Stomach smooth muscle (tissue), 2 donors: ENCODE results near the gene RPL39L.
"Not testable (repeated sequence)": the region's sequence is repeated elsewhere in the genome, so short reads cannot be mapped to it uniquely, and the experiment has no call there.

Experiments used
- H3K27ac ChIP-seq: one replicate; pipeline ENCODE4 v1.7.0; 2013; ENCODE audit warnings: mild to moderate bottlenecking, low read length, inconsistent platforms
- H3K27me3 ChIP-seq, 2 donors: one replicate each; pipeline ENCODE4 v1.7.0; 2013; ENCODE audit warnings: low read length in 2 of 2; ENCODE audit not compliant: insufficient read depth in 2 of 2, control insufficient read depth in 1 of 2
- H3K36me3 ChIP-seq, 2 donors: one replicate each; pipeline ENCODE4 v1.7.0; 2013; ENCODE audit warnings: low read length in 2 of 2; ENCODE audit not compliant: control insufficient read depth in 2 of 2, insufficient read depth in 2 of 2
- H3K4me1 ChIP-seq: one replicate; pipeline ENCODE4 v1.7.0; 2013; ENCODE audit warnings: low read length; ENCODE audit not compliant: control insufficient read depth, insufficient read depth
- H3K4me3 ChIP-seq, 2 donors: one replicate each; pipeline ENCODE4 v1.7.0; 2013; ENCODE audit warnings: low read length in 2 of 2
- H3K9ac ChIP-seq, 2 donors: one replicate each; pipeline ENCODE4 v1.7.0; 2013; ENCODE audit warnings: low read length in 2 of 2, mild to moderate bottlenecking in 1 of 2
- H3K9me3 ChIP-seq, 2 donors: one replicate each; pipeline ENCODE4 v1.7.0; 2013; ENCODE audit warnings: low read length in 2 of 2; ENCODE audit not compliant: control insufficient read depth in 2 of 2
- donor health status: healthy.
- donor health status: Pancreatic carcinoma.

Gene RPL39L

DNA sequence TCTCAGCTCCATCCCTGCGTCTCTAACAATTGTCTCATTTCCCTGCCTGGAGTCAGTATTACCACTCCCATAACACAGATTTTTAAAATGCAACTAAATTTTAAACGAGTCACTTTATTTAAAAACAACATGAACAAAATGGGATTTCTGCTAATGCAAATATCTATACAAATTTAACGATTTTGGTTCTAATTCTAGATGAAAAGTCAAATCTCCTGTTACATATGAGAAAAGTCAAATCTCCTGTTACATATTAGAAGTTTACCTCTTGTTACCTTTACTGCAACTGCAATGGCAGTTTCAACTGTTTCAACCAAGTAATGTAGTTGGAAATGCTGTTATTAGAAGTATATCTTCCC, 578 bp upstream of the RPL39L start:
- Histone ChIP-seq H3K4me1 (peaks cover 6% of the 10 kb centered on the region), H3K27me3 (no peaks in the 10 kb centered on the region), H3K9me3 (no peaks in the 10 kb centered on the region), H3K36me3 (peaks cover 0 to 3% of the 10 kb centered on the region in 2 donors), H3K9ac (peak overlapping the region; percentile 62 to 74), H3K4me3 (peak overlapping the region; percentile 65 to 87), H3K27ac (peak overlapping the region; percentile 31)

DNA sequence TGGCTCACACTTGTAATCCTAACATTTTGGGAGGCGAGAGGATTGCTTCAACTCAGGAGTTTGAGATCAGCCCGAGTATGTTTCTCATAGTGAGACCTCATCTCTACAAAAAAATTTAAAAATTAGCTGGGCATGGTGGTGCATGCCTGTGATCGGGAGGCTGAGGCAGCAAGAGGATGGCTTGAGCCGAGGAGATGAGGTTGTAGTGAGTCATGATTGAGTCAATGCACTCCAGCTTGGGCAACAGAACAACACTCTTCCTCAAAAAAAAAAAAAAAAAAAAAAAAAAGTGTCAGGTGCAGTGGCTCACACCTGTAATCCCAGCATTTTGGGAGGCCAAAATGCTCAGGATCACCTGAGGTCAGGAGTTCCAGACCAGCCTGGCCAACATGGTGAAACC, 2.4 kb downstream of the RPL39L start:
- peaks cover 0 to 5% of the 10 kb centered on the region in 2 donors for H3K36me3 ChIP-seq
- H3K9ac ChIP-seq, result no peak overlapping the region
- no peak overlapping the region for H3K4me3 ChIP-seq
- no peaks in the 10 kb centered on the region for H3K27me3 ChIP-seq
- H3K4me1 ChIP-seq, result peaks cover 6% of the 10 kb centered on the region
- H3K9me3 ChIP-seq, result no peaks in the 10 kb centered on the region
- H3K27ac ChIP-seq, result no peak overlapping the region

DNA sequence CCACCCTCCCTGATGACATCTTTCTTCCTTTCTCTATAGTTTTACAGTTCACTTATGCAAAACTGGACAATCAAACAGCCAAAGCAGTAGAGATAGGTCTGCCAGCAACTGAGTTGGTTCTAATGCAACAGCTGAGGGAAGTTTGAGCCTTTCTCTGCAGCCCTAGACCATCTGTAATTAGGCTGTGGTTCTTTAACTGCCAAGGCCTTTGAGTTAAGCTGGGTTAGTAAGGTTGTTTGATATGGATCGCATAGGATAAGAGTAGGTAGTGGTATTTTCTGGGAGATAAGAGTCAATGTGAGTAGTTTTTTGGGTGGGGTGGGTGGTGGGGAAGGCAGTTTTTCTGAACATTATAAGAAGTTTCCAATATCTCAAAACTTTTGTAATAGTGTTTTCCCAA, 3.0 kb downstream of the RPL39L start:
- Histone ChIP-seq H3K4me3 (no peak overlapping the region), H3K9ac (no peak overlapping the region), H3K4me1 (peaks cover 6% of the 10 kb centered on the region), H3K36me3 (peaks cover 0 to 5% of the 10 kb centered on the region in 2 donors), H3K27me3 (no peaks in the 10 kb centered on the region), H3K9me3 (no peaks in the 10 kb centered on the region), H3K27ac (no peak overlapping the region)

DNA sequence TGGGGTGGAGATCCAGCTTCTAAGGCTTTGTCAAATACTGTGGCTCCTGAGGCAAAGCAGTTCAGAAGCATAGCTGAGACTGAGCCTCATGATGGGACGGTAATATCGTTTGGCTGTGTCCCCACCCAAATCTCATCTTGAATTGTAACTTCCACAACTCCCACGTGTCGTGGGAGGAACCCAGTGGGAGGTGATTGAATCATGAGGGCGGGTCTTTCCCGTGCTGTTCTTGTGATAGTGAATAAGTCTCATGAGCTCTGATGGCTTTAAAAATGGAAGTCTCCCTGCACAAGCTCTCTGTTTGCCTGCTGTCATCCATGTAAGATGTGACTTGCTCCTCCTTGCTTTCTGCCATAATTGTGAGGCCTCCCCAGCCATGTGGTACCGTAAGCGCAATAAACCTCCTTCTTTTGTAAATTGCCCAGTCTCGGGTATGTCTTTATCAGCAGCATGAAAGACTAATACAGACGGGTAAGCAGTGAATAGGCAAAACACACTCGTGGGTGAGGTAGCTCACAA, 4.1 kb downstream of the RPL39L start:
- not testable (repeated sequence) for H3K27ac ChIP-seq, H3K4me3 ChIP-seq, H3K9me3 ChIP-seq, H3K27me3 ChIP-seq, H3K4me1 ChIP-seq, H3K9ac ChIP-seq, H3K36me3 ChIP-seq

DNA sequence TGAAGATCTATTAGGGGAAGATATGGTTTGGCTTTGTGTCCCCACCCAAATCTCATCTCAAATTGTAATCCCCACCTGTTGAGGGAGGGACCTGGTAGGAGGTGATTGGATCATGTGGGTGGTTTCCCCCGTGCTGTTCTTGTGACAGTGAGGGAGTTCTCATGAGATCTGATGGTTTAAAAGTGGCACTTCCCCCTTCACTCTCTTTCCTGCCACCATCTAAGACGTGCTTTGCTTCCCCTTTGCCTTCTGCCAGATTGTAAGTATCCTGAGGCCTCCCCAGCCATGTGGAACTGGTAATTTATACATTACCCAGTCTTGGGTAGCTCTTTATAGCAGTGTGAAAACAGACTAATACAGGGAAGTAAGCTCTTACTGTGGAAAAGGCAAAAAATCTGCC, 6.1 kb downstream of the RPL39L start:
- H3K27ac ChIP-seq, H3K36me3 ChIP-seq, H3K9me3 ChIP-seq, H3K9ac ChIP-seq, H3K27me3 ChIP-seq, H3K4me3 ChIP-seq, H3K4me1 ChIP-seq: not testable (repeated sequence)

DNA sequence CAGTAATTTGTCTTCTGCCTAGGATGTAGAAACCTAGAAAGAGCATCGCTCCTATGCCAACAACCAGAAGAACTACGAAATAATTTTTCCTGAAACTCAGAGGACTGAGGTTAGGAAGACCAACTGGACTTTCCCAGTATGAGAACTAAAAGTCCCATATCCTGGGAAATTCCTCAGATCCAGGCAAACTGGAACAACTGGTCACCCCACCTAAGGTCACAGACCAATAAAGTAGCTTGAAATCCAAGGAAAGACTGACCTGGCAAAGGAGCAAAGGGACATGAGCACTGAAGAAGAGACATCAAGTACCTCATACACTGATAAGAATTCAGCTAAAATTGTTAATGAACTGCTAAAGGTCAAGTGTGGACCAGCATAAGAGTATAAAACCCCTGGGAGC, 6.6 kb downstream of the RPL39L start:
- Histone ChIP-seq H3K4me1 (no peaks in the 10 kb centered on the region), H3K27me3 (no peaks in the 10 kb centered on the region), H3K36me3 (peaks cover 0 to 5% of the 10 kb centered on the region in 2 donors)

DNA sequence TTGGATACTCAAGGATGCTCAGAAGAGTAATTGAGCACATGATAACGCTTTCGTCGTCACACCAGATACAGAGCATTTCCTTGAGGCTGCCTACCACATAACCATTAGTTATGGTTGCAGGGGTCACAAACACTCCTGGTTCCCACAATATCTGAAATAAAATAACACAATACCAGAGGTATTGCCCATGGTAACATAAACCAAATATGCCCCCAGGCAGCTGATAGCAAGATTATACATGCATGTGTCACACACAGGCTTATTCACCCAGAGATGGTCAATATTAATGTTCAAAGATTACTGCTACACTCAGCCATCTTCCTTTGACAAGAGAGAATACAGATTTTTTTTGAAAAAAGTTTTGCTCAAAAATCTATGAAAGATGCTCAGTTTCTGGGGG, 7.3 kb downstream of the RPL39L start:
- no peaks in the 10 kb centered on the region for H3K4me1 ChIP-seq
- H3K27me3 ChIP-seq, result no peaks in the 10 kb centered on the region
- no peak overlapping the region for H3K9ac ChIP-seq
- H3K4me3 ChIP-seq, result no peak overlapping the region
- H3K9me3 ChIP-seq, result no peaks in the 10 kb centered on the region
- peaks cover 0 to 5% of the 10 kb centered on the region in 2 donors for H3K36me3 ChIP-seq
- no peak overlapping the region for H3K27ac ChIP-seq

More for the DNA sequence above, 6.6 kb downstream of the RPL39L start:
- Histone ChIP-seq H3K9me3 (no peaks in the 10 kb centered on the region), H3K9ac (no peak overlapping the region), H3K4me3 (no peak overlapping the region), H3K27ac (no peak overlapping the region)

DNA sequence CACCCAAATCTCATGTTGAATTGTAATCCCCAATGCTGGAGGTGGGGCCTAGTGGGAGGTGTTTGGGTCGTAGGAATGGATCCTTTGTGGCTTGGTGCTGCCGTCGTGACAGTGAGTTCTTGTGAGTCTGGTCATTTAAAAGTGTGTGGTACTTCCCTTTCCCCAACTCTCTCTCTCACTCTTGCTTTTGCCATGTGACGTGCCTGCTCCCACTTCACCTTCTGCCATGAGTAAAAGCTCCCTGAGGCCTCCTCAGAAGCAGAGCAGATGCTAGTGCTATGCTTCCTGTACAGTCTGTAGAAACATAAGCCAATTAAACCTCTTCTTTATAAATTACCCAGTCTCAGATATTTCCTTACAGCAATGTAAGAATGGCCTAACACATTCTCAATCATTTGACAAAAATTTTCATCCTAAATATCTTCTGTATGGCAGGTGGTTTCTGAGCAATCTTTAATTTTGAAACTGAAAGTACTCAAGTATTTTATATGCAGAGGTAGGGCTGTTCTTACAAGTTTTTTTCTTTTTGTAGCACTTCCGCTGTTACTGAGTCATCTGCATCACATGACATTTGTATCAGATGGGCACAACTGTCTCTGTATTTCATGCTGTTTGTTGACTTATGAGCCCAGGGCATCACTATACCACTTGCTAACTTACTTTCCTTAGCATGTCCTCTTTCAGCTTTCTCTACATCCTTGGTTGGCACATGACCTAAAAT, 8.8 kb downstream of the RPL39L start:
- peaks cover 0 to 2% of the 10 kb centered on the region in 2 donors for H3K36me3 ChIP-seq
- no peak overlapping the region for H3K4me3 ChIP-seq
- H3K9me3 ChIP-seq, result no peaks in the 10 kb centered on the region
- H3K27ac ChIP-seq, result no peak overlapping the region
- no peaks in the 10 kb centered on the region for H3K27me3 ChIP-seq
- no peak overlapping the region for H3K9ac ChIP-seq
- no peaks in the 10 kb centered on the region for H3K4me1 ChIP-seq

DNA sequence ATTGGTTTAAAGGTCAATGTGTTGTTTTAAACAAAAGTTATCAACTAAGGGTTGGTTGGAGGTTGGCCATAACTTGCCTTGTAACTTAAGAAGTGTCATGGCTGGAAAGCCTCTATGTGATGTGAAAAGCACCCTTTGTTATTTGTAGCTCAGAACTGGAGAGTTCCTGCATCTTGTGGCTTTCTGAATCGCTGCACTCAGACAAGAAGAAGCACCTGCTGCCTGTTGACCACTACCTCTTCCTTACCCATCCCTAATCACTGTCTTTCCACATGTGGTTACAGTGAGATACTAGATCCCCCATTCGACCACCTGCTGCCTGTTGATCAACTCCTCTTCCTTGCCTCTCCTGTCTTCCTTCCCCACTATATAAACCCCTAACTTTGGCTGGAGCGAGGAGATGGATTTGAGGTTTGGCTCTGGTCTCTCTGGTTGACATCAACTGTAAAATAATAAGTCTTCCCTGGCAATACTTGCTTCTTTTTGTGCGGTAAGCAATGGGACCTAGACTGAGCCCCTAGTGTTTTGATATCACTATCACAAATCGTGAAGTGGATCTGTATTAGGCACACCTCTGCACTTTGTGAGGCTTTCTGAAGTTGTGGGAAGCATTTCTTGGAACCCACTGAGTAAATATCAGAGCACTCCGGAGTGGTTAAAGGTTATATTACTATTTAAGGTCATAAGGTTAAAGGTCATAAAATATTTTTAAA, 13.8 kb downstream of the RPL39L start:
- Histone ChIP-seq H3K36me3 (no peaks in the 10 kb centered on the region), H3K4me3 (no peak overlapping the region), H3K27me3 (no peaks in the 10 kb centered on the region), H3K4me1 (no peaks in the 10 kb centered on the region), H3K9ac (no peak overlapping the region), H3K9me3 (no peaks in the 10 kb centered on the region), H3K27ac (no peak overlapping the region)

DNA sequence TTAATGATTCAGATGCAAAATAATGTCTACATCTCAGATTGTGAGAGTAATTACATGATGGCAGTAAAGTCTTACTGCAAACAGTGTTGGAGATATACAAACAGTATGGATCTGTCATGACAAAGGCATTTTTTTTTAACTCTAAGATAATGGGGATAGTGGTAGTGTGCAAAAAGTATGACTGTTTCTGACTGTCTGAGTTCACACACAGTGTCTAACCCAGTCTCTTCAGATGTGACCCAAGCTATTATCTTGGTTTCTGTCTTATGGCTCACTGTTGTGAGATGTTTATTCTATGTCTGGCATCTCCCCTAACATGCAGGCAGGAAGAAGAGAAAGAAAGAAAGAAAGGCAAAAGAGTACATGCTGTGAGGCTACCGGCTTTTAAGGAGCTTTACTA, 17.0 kb downstream of the RPL39L start:
- no peak overlapping the region for H3K9ac ChIP-seq
- H3K4me3 ChIP-seq, result no peak overlapping the region
- H3K27me3 ChIP-seq, result no peaks in the 10 kb centered on the region
- H3K4me1 ChIP-seq, result no peaks in the 10 kb centered on the region
- no peaks in the 10 kb centered on the region for H3K9me3 ChIP-seq
- no peaks in the 10 kb centered on the region for H3K36me3 ChIP-seq
- H3K27ac ChIP-seq, result no peak overlapping the region

DNA sequence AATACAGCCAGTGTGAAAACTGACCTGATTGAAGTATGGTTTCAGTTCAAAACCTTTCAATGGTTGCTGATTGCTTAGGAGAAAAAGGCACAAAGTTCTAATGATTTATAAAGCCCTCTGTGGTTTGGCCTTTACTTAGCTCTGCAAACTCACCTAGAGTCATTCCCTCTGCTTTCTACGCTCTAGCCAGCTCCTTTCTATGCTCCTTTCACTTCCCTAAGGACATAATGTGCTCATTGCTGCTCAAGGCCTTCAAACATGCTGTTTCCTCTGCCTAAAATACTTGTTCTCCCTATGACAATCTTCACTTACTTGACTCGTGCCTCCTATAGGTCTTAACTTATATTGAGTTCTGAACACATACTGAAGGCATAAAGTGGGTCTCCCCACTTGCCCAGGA, 19.0 kb downstream of the RPL39L start:
- Histone ChIP-seq H3K27ac (no peak overlapping the region), H3K36me3 (no peaks in the 10 kb centered on the region), H3K4me3 (no peak overlapping the region), H3K9ac (no peak overlapping the region), H3K27me3 (no peaks in the 10 kb centered on the region), H3K9me3 (no peaks in the 10 kb centered on the region), H3K4me1 (no peaks in the 10 kb centered on the region)
